Hepatocyte (in vitro differentiated cells): ENCODE measurements around the gene NCBP2. TPM values are rescaled to one million over a fixed set of nuclear protein-coding genes. Genes with fewer than 3 reads are reported as not detected.
A peak's percentile ranks its signal among the peaks of the same experiment; 100 is the strongest.

ENCODE experiments used
- DNase-seq: peaks from one replicate; pipeline ENCODE4 v3.0.0-alpha.2; 2016; ENCODE audit warnings: low spot score
- H2AFZ ChIP-seq: fragments of 200-600 bp; sonication (generic); 2 replicates; pipeline ENCODE4 v1.6.0; 2016; ENCODE audit warnings: antibody characterized with exemption, mild to moderate bottlenecking
- H3K27ac ChIP-seq: fragments of 200-600 bp; sonication (generic); 2 replicates; pipeline ENCODE4 v1.5.1; 2016; ENCODE audit warnings: mild to moderate bottlenecking
- H3K27me3 ChIP-seq: fragments of 200-600 bp; sonication (generic); 2 replicates; pipeline ENCODE4 v1.6.1; 2016
- H3K36me3 ChIP-seq: fragments of 200-600 bp; sonication (generic); replicated peaks from 2 replicates; pipeline ENCODE4 v1.5.1; 2016; ENCODE audit warnings: low read depth; ENCODE audit not compliant: insufficient read depth
- H3K4me1 ChIP-seq: fragments of 200-600 bp; sonication (generic); 2 replicates; pipeline ENCODE4 v1.5.1; 2016; ENCODE audit warnings: mild to moderate bottlenecking, moderate library complexity; ENCODE audit not compliant: insufficient read depth
- H3K4me2 ChIP-seq: fragments of 200-600 bp; sonication (generic); 2 replicates; pipeline ENCODE4 v1.6.0; 2016
- H3K4me3 ChIP-seq: fragments of 200-600 bp; sonication (generic); 2 replicates; pipeline ENCODE4 v1.5.1; 2016; ENCODE audit warnings: mild to moderate bottlenecking
- H3K79me2 ChIP-seq: fragments of 200-600 bp; sonication (generic); 2 replicates; pipeline ENCODE4 v1.6.0; 2017; ENCODE audit warnings: mild to moderate bottlenecking
- H3K9me2 ChIP-seq: fragments of 200-600 bp; sonication (generic); replicated peaks from 2 replicates; pipeline ENCODE4 v1.6.0; 2017; ENCODE audit warnings: mild to moderate bottlenecking; ENCODE audit not compliant: insufficient read depth
- H3K9me3 ChIP-seq: fragments of 200-600 bp; sonication (generic); 2 replicates; pipeline ENCODE4 v1.5.1; 2016; ENCODE audit warnings: low read depth, mild to moderate bottlenecking
- H4K20me1 ChIP-seq: fragments of 200-600 bp; sonication (generic); 2 replicates; pipeline ENCODE4 v1.6.0; 2016; ENCODE audit warnings: mild to moderate bottlenecking; ENCODE audit not compliant: insufficient read depth, poor library complexity, severe bottlenecking
- CTCF ChIP-seq: fragments of 200-600 bp; sonication (generic); IDR thresholded peaks from 2 replicates; pipeline ENCODE4 v1.5.1; 2016; ENCODE audit warnings: antibody characterized with exemption, mild to moderate bottlenecking; ENCODE audit not compliant: poor library complexity
- EZH2 ChIP-seq: fragments of 200-600 bp; sonication (generic); IDR thresholded peaks from 2 replicates; pipeline ENCODE4 v1.6.1; 2016; ENCODE audit warnings: antibody characterized with exemption, mild to moderate bottlenecking, borderline replicate concordance
- EZH2phosphoT487 ChIP-seq: fragments of 200-600 bp; sonication (generic); IDR thresholded peaks from one replicate; pipeline ENCODE4 v1.6.1; 2018; ENCODE audit warnings: antibody characterized with exemption, mild to moderate bottlenecking, low read depth, moderate library complexity; ENCODE audit not compliant: unreplicated experiment, severe bottlenecking
- WGBS: methylation state at CpG from one replicate; pipeline ENCODE4 v1.1.6; 2016; ENCODE audit warnings: low lambda C conversion rate; ENCODE audit errors: missing lambda C conversion rate; 5-methylcytosine and 5-hydroxymethylcytosine counted together
- polyA plus RNA-seq: library from polyadenylated mRNA; unstranded; fragments of >200 nt; fragmentation: Nextera tagmentation; extraction: Ambion mirVana; gene quantifications from 2 replicates; pipeline ENCODE4 v1.2.1, GENCODE V29; 2016
- total RNA-seq: library from RNA; depleted of rRNA; stranded (reverse); fragments of >200 nt; gene quantifications from 2 replicates; pipeline ENCODE4 v1.2.3, GENCODE V29; 2014

Gene NCBP2
- total and polyA plus RNA-seq, 2 experiments from 2014 or later, result 78.3 to 101 TPM

- no peaks in the 10 kb centered on the region for H3K9me3 ChIP-seq
- peak overlapping the region; percentile 98 for H3K27ac ChIP-seq
- H3K27me3 ChIP-seq, result no peaks in the 10 kb centered on the region
- 1% methylated on average over 31 of the region's 31 CpGs for WGBS
- peak; percentile 72 for DNase-seq
- H3K4me3 ChIP-seq, result peak overlapping the region; percentile 87
- peak overlapping the region; percentile 78 for H2AFZ ChIP-seq
- peaks cover 3% of the 10 kb centered on the region for H4K20me1 ChIP-seq
- TF ChIP-seq EZH2phosphoT487 (no peak), EZH2 (no peak), CTCF (no peak)
- H3K4me1 ChIP-seq, result peaks cover 7% of the 10 kb centered on the region
- peak overlapping the region; percentile 91 for H3K4me2 ChIP-seq
- peaks cover 3% of the 10 kb centered on the region for H3K36me3 ChIP-seq
- H3K79me2 ChIP-seq, result peaks cover 53% of the 10 kb centered on the region
- H3K9me2 ChIP-seq, result no peaks in the 10 kb centered on the region
Observed at GRCh38 chr3:196941729-196942225, 551 bp downstream of the NCBP2 start.

GRCh38 chr3:196938576-196938975 is 3.8 kb downstream of the NCBP2 start:
- H3K27ac ChIP-seq, result no peak overlapping the region
- peaks cover 3% of the 10 kb centered on the region for H3K36me3 ChIP-seq
- H3K4me2 ChIP-seq, result no peak overlapping the region
- no peaks in the 10 kb centered on the region for H3K27me3 ChIP-seq
- H3K9me2 ChIP-seq, result no peaks in the 10 kb centered on the region
- 97% methylated on average over 5 of the region's 5 CpGs for WGBS
- no peak overlapping the region for H3K4me3 ChIP-seq
- DNase-seq, result no peak
- H3K9me3 ChIP-seq, result no peaks in the 10 kb centered on the region
- TF ChIP-seq CTCF (no peak), EZH2phosphoT487 (no peak), EZH2 (no peak)
- peaks cover 4% of the 10 kb centered on the region for H3K4me1 ChIP-seq
- H3K79me2 ChIP-seq, result peaks cover 49% of the 10 kb centered on the region
- peaks cover 3% of the 10 kb centered on the region for H4K20me1 ChIP-seq
- H2AFZ ChIP-seq, result no peak overlapping the region

GRCh38 chr3:196938124-196938523 is 4.2 kb downstream of the NCBP2 start:
- H3K9me3 ChIP-seq, result no peaks in the 10 kb centered on the region
- 93% methylated on average over 2 of the region's 2 CpGs for WGBS
- H4K20me1 ChIP-seq, result peaks cover 3% of the 10 kb centered on the region
- DNase-seq, result no peak
- no peaks in the 10 kb centered on the region for H3K27me3 ChIP-seq
- no peak overlapping the region for H3K4me2 ChIP-seq
- peaks cover 45% of the 10 kb centered on the region for H3K79me2 ChIP-seq
- peaks cover 3% of the 10 kb centered on the region for H3K36me3 ChIP-seq
- no peak overlapping the region for H2AFZ ChIP-seq
- H3K9me2 ChIP-seq, result no peaks in the 10 kb centered on the region
- H3K27ac ChIP-seq, result no peak overlapping the region
- TF ChIP-seq EZH2phosphoT487 (no peak), EZH2 (no peak)
- no peak overlapping the region for H3K4me3 ChIP-seq
- peaks cover 3% of the 10 kb centered on the region for H3K4me1 ChIP-seq

- Histone ChIP-seq H3K27me3 (no peaks in the 10 kb centered on the region), H3K4me3 (no peak overlapping the region), H3K27ac (no peak overlapping the region), H2AFZ (no peak overlapping the region), H3K36me3 (peaks cover 3% of the 10 kb centered on the region), H3K9me3 (no peaks in the 10 kb centered on the region), H3K79me2 (peaks cover 35% of the 10 kb centered on the region), H3K4me2 (no peak overlapping the region), H4K20me1 (peaks cover 3% of the 10 kb centered on the region), H3K4me1 (peaks cover 3% of the 10 kb centered on the region), H3K9me2 (no peaks in the 10 kb centered on the region)
- WGBS, result 88% methylated on average over 3 of the region's 3 CpGs
- TF ChIP-seq CTCF (no peak), EZH2 (no peak), EZH2phosphoT487 (no peak)
- no peak for DNase-seq
Observed at GRCh38 chr3:196936288-196936687, 6.0 kb downstream of the NCBP2 start.
